ENCODE results near the gene BPIFB4.

Gene BPIFB4

DNA sequence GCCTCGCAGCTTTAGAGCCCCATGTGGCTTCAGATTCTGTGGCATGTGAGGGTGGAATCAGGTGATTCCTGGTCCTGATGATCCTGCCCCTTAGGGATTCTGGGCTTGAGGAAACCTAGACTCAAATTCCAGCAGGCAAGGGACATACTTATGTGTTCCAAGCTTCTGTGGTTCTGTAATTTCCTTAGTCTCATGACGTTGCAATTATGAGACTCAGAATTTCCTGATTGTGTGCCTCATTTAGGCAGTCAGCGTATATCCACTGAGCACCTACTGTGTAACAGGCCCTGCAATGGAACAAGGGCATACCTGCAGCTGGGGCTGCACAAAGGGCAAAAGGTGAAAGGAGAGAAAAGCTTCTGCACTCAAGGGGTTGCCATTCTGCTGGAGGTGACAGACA is 11.6 kb upstream of the BPIFB4 start:
- DNase-seq (ENCODE audit: low read depth) = no peak
- H3K4me3 ChIP-seq (ENCODE audit: low read depth, low read length) = no peak overlapping the region
- no peak for TF ChIP-seq POLR2A (IDR thresholded peaks at IDR 0.05; ENCODE audit: extremely low read depth, insufficient read length)
- TF ChIP-seq, protein P1, sequence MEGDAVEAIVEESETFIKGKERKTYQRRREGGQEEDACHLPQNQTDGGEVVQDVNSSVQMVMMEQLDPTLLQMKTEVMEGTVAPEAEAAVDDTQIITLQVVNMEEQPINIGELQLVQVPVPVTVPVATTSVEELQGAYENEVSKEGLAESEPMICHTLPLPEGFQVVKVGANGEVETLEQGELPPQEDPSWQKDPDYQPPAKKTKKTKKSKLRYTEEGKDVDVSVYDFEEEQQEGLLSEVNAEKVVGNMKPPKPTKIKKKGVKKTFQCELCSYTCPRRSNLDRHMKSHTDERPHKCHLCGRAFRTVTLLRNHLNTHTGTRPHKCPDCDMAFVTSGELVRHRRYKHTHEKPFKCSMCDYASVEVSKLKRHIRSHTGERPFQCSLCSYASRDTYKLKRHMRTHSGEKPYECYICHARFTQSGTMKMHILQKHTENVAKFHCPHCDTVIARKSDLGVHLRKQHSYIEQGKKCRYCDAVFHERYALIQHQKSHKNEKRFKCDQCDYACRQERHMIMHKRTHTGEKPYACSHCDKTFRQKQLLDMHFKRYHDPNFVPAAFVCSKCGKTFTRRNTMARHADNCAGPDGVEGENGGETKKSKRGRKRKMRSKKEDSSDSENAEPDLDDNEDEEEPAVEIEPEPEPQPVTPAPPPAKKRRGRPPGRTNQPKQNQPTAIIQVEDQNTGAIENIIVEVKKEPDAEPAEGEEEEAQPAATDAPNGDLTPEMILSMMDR (IDR thresholded peaks at IDR 0.05; ENCODE audit: low read depth, low read length) = no peak
- TF ChIP-seq MYC (IDR thresholded peaks at IDR 0.05; ENCODE audit: low read depth, low read length) = no peak
- TF ChIP-seq, protein P2, sequence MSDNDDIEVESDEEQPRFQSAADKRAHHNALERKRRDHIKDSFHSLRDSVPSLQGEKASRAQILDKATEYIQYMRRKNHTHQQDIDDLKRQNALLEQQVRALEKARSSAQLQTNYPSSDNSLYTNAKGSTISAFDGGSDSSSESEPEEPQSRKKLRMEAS (IDR thresholded peaks at IDR 0.05; ENCODE audit: low read depth, low read length) = no peak

DNA sequence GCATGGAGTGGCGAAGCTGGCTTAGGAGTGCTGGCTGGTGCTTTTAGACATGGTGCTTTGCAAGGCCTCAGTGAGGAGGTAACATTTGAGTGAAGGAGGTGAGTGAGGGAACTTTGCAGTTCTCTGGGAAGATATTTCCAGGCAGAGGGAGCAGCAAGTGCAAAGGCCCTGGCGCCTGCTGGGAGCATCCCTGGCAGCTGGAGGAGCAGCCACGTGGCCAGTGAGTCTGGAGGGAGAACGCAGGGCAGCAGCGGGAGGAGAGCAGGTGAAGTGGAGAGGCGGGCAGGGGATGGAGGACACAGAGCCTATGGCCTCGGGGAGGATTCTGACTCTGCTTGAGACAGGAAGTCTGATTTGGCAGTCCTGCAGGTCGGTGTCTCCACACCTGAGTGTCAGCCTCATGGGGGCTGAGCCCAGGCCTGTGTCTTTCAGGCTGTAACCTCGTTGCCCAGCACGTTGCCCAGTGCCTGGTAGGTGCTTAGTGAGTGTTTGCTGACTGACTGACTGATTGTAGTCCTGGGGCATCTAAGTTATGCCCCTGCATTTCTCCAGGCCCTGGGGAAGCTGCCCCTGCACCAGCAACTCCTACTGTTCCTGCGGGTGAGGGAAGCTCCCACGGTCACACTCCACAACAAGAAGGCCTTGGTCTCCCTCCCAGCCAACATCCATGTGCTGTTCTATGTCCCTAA is 11.0 kb upstream of the BPIFB4 start:
- no peak overlapping the region for H3K4me3 ChIP-seq (ENCODE audit: low read depth, low read length)
- no peak for TF ChIP-seq MYC (IDR thresholded peaks at IDR 0.05; ENCODE audit: low read depth, low read length)
- TF ChIP-seq, protein P1 (IDR thresholded peaks at IDR 0.05; ENCODE audit: low read depth, low read length) = no peak
- TF ChIP-seq, protein P2 (IDR thresholded peaks at IDR 0.05; ENCODE audit: low read depth, low read length) = no peak
- DNase-seq (ENCODE audit: low read depth) = no peak

DNA sequence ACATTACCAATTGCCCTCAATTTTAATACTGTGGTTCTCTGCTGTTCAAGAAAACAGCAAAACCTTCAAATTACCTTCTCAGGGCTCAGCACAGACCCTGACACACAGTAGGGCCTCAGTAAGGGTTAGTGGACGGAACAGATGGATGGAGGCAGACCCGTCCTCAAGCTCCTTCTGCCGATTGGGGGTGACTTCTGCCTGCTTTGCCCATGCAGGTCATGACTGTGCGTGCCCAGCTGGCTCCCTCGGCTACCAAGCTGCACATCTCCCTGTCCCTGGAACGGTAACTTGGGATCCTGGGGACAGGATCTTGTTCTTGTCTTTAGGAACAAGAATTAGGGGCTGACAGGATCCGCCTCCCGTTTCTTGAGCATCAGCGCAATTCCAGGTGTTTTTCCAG is 9.8 kb upstream of the BPIFB4 start:
- DNase-seq (ENCODE audit: low read depth) = no peak
- no peak overlapping the region for H3K4me3 ChIP-seq (ENCODE audit: low read depth, low read length)
- TF ChIP-seq MYC (IDR thresholded peaks at IDR 0.05; ENCODE audit: low read depth, low read length) (no peak), POLR2A (IDR thresholded peaks at IDR 0.05; ENCODE audit: extremely low read depth, insufficient read length) (no peak)
- TF ChIP-seq, protein P1 (IDR thresholded peaks at IDR 0.05; ENCODE audit: low read depth, low read length) = no peak
- TF ChIP-seq, protein P2 (IDR thresholded peaks at IDR 0.05; ENCODE audit: low read depth, low read length) = no peak

DNA sequence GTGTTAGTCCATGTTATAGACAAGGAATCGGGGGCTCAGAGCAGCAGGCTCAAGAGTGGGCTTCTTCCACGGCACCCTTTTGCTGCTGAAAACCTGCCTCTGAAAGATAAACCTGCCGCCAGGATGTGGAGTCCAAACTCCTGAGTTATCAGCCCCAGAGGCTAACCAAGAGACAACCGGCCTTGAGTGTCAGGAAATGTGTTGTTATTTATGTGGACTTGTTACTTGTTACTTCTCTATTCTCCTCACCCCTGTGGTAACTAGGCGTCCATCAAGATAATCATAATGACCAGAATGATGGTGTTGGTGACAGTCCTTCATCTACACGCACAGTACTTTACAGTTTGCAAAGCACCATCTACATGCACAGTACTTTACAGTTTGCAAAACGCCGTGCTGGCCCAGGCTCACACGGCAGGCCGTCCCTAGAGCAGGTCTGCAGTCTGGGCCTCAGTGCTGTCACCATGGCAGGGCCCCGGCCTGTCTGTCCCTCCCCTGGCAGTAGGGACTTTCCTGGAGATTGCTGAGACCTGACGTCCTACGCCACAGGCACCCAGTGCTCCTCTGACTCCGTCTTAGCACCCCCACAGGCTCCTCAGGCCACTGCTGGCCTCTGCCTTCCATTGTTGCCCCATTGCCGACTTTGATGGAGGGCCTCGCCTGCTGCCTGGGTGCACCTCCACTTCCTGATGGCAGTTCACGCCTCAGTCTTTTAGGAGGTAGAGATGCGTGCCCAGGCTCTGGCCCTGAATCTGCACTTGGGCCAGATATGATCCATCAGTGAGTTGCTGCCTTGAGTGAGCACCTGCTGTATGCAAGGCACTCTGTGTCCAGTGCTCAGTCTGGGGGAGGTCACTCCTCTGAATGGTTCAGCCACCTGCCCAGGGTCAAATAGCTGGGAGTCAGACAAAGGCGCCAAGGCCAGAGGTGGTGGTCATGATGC is 9.1 kb upstream of the BPIFB4 start:
- DNase-seq (ENCODE audit: low read depth) = no peak
- no peak overlapping the region for H3K4me3 ChIP-seq (ENCODE audit: low read depth, low read length)
- TF ChIP-seq, protein P2 (IDR thresholded peaks at IDR 0.05; ENCODE audit: low read depth, low read length) = no peak
- no peak for TF ChIP-seq POLR2A (IDR thresholded peaks at IDR 0.05; ENCODE audit: extremely low read depth, insufficient read length)
- TF ChIP-seq, protein P1 (IDR thresholded peaks at IDR 0.05; ENCODE audit: low read depth, low read length) = no peak
- TF ChIP-seq MYC (IDR thresholded peaks at IDR 0.05; ENCODE audit: low read depth, low read length) = no peak

DNA sequence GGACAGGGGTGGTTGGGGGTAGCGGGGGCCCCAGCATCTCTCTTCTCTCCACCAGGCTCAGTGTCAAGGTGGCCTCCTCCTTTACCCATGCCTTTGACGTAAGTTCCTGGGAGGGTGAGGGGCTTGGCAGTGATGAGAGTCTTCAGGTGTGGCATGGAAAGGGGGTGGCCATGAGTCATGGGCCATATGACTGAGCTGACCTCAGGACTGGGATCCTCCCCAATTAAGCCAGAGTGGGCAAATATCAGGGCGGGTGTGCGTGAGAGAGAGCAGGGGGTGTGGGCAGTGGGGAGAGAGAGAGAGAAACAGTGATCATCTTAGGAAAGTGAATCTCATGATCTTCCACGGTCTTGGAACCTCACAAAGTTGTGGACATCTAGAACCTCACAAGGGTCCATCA is 8.2 kb upstream of the BPIFB4 start:
- no peak overlapping the region for H3K4me3 ChIP-seq (ENCODE audit: low read depth, low read length)
- TF ChIP-seq, protein P2 (IDR thresholded peaks at IDR 0.05; ENCODE audit: low read depth, low read length) = no peak
- TF ChIP-seq POLR2A (IDR thresholded peaks at IDR 0.05; ENCODE audit: extremely low read depth, insufficient read length) (no peak), MYC (IDR thresholded peaks at IDR 0.05; ENCODE audit: low read depth, low read length) (no peak)
- TF ChIP-seq, protein P1 (IDR thresholded peaks at IDR 0.05; ENCODE audit: low read depth, low read length) = no peak
- no peak for DNase-seq (ENCODE audit: low read depth)
